8988T (cell line): ENCODE results near the gene DHX58.

Experiments
- DNase-seq: peaks from one replicate; pipeline ENCODE4 v3.0.0; 2011

The DHX58 gene

DNA sequence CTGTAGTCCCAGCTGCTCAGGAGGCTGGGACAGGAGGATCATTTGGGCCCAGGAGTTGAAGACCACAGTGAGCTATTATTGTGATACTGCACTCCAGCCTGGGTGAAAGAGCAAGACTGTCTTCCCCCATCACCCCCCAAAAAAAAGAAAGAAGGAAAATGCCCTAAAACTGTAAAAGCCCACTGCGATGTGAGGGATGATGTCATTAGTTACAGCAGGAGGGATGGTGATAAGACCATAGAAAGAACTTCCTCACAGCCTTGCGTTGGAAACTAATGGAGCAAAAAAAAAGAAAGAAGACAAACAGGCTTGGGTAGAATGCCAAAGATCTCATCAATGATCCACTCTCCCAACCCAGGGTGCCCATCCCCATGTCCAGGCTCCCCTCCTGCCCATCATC is 33.0 kb downstream of the DHX58 start:
- no peak for DNase-seq

- DNase-seq = no peak
These were observed 34.0 kb downstream of the DHX58 start for GRCh38 chr17:42078396-42079043.

GRCh38 chr17:42077755-42078154 is 34.8 kb downstream of the DHX58 start:
- DNase-seq = no peak

- DNase-seq = no peak
These were observed 35.5 kb downstream of the DHX58 start for GRCh38 chr17:42076797-42077559.

DNA sequence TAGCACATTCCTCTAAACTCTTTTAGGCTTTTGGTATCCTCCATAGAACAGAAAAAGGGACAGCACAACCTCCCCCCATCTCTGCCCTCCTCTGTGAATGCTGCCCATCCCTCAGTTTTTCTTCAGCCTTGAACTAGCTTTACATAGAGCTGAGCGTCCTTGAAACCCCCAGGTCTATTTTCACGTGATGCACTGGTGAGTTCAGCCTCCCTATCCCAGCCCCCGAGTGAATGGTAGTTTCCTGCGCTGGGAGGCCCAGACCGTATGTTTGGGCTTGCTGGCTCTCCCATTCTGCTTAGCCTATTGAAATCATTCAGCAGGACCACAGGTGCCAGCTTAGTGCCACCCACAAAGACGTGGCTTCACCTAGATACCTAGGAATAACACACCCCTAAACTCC is 36.7 kb downstream of the DHX58 start:
- no peak for DNase-seq

GRCh38 chr17:42072323-42073187 is 40.0 kb downstream of the DHX58 start:
- DNase-seq = no peak

GRCh38 chr17:42071810-42072209 is 40.7 kb downstream of the DHX58 start:
- no peak for DNase-seq

- no peak for DNase-seq
These were observed 43.5 kb downstream of the DHX58 start for GRCh38 chr17:42068979-42069378.

- DNase-seq = peak; percentile 50
These were observed 45.0 kb downstream of the DHX58 start for GRCh38 chr17:42067371-42068091.

- DNase-seq = no peak
These were observed 47.3 kb downstream of the DHX58 start for GRCh38 chr17:42065201-42065600.

DNA sequence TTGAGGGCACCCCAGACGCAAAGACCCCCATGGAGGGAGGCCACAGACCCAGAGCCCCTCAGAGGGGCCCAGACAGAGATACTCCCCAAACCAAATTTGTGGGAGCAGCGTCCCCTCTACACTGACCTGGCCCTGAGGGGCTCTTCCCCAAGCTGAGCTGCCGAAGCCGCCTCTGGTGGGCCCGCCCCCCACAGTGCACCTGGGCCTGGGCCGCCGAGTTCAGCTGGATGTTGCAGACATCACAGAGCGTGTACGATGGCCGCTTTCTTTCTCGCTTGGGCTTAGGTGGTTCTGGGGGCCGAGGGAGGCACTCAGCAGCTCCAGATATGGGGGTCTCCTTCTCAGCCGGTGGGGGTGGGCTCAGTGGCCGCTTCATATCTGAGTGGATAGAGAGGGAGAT is 49.8 kb downstream of the DHX58 start:
- no peak for DNase-seq

GRCh38 chr17:42061646-42062487 is 50.6 kb downstream of the DHX58 start:
- DNase-seq = no peak

GRCh38 chr17:42060231-42060630 is 52.3 kb downstream of the DHX58 start:
- DNase-seq = no peak

DNA sequence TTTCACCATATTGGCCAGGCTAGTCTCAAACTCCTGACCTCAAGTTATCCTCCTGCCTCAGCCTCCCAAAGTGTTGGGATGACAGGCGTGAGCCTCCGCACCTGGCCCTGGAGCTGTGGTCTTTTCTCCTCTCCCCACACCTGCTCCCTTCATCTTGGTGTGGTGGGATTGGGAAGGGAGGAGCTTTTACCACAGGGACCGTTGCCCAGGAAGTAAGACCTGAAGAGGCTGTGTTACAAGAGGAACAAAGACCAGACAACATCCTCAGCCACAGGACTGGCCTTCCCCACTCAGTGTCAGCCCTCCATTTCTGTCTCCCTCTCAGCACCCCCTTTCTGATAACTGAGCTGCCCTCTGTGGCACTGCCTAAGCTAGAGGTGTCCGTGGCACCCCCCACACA is 52.7 kb downstream of the DHX58 start:
- DNase-seq = no peak

DNA sequence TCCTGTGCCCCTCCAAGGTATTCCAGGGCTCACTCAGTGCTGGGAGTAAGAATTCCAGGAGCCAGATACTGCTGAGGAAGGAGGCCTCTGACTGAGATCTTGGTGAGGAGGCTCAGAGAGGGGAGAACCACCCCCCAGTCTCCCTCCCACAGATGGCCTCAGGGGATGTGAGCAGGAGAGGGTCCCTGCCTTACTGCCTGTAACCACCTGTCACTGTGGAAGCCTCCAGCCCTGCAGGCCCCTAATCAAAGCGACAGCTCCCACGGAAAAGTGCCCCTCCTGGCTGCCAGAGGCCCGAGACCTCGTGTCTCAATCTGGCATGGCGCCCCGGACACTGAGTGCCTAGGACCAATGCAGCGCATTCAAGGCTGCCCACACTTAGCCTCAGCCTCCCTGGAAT is 54.5 kb downstream of the DHX58 start:
- DNase-seq = no peak

DNA sequence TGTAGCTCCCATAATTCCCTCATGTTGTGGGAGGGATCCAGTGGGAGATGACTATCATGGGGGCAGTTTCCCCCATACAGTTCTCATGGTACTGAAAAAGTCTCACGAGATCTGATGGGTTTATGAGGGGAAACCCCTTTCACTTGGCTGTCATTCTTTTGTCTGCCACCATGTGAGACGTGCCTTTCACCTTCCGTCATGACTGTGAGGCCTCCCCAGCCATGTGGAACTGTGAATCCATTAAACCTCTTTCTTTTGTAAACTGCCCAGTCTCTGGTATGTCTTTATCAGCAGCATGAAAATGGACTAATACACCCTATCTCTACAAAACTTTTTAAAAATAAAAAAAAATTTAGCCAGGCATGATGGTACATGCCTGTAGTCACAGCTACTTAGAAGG is 55.9 kb downstream of the DHX58 start:
- DNase-seq = no peak

DNA sequence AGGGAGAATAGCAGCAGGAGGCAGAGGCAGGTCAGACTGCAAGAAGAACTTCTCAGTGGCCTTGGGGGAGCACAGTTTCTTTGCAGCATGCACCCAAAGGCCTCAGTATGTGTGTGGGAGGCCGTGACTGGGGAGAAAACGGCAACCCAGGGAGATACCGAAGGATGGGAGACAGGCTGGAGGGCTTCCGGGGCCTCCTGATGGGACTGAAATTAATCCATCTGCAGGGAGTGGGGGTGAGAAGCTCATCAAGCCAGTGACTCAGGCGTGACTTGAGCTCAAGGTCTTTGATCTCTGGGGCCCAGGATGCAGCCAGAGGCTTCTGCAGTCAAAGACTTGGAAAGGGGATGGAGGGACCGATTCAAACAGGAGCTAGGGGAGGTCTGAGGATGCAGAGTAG is 57.0 kb downstream of the DHX58 start:
- DNase-seq = no peak

DNA sequence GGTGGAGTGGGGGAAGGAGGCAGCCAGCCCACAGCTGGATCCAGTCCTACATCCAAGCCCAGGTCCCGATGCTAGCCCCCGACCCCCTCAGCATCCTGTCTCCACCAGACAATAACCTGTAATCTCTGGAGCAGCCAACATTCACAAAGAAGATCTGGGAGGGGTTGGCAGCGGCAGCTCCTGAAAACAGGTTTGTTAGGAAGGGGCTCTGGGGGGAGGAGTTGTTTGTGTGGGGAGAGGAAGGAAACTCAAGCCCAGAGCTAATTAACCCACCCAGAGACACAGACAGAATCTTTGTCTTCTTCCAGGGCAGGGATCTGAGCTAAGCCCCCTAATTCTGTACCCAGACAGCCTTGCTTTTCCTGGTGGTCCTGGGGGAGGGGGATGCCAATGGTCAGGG is 57.5 kb downstream of the DHX58 start:
- no peak for DNase-seq

- DNase-seq = no peak
These were observed 58.6 kb downstream of the DHX58 start for GRCh38 chr17:42053731-42054500.

- DNase-seq = no peak
These were observed 60.1 kb downstream of the DHX58 start for GRCh38 chr17:42052346-42052877.

DNA sequence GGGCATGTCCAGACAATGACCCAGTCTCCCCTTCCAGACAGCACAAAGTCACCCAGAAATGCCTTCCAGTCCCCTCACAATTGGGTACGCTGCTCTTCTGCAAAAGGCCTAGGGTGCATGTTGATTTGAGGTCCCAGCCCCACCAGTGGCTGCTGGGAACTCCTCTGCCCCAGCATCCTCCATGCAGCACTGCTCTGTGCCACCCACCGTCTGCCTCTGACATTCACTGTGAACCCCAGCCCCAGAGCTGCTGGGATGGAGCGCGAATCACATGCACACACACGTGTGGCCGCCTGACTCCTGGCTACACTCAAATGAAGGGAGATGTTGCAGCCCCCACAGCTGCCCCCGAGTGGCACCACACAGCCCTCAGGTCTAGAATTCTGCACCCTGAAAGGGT is 60.9 kb downstream of the DHX58 start:
- DNase-seq = no peak
